Measurements from ENCODE around the gene SOX12. TPM values are rescaled to one million over a fixed set of nuclear protein-coding genes. Genes with fewer than 3 reads are reported as not detected.

The SOX12 gene
- total RNA-seq, 1 donor from 2014 or later: 10.6 TPM

GRCh38 chr20:298776-299391 is 26.5 kb upstream of the SOX12 start:
- intact Hi-C loops (cut with DNase I): no loop called here
- no peak for DNase-seq (ENCODE audit: low spot score)

GRCh38 chr20:300345-300990 is 24.9 kb upstream of the SOX12 start:
- intact Hi-C loops (cut with DNase I): no loop called here

DNA sequence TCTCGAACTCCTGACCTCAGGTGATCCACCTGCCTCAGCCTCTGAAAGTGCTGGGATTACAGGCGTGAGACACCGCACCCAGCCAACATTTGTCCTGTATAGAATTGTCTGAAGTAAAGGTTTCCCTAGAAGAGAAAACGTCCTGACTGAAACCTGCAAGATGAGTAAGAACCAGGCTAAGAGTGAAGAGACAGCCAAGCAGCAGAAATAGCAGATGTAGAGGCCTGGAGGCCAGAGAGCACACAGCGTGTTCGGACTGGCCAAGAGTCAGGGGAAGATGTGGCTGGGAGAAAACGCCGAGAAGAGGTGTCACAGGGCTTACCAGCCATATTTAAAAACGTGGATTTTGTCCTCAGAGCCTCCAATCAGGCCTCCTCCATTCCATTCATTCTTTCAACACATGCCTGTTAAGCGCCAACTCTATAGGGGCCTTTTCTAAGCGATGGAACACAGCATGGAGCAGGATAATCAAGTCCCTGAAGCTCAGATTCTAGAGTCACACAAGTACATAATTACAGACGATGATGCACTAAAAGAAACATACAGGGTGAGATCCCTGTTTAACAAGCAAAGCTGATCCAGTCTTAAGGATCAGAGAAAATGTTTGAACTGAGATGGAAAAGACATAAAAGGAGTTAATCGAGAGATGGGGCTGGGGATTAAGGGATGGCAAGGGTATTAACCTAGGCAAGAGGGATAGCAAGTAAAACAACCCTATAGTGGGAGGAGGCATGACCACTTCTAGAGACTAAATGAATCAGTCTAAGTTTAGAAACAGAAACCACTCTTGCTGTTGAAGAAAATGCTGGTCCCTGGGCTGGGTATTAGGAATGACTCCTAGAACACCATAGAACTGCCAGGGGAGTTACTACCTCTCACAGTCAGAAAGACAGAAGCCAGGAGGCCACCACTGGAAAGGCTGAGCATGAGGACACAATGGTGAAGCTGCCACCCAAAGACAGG is 23.2 kb upstream of the SOX12 start:
- DNase-seq (ENCODE audit: low spot score): no peak
- intact Hi-C loops (cut with DNase I): no loop called here

More at GRCh38 chr20:300345-300990, 24.9 kb upstream of the SOX12 start:
- DNase-seq (ENCODE audit: low spot score): no peak

- intact Hi-C loops (cut with DNase I): no loop called here
- no peak for DNase-seq (ENCODE audit: low spot score)
These were observed 19.6 kb upstream of the SOX12 start for GRCh38 chr20:305745-306144.

GRCh38 chr20:308427-309038 is 16.8 kb upstream of the SOX12 start:
- no peak for DNase-seq (ENCODE audit: low spot score)
- intact Hi-C loops (cut with DNase I): no loop called here

DNA sequence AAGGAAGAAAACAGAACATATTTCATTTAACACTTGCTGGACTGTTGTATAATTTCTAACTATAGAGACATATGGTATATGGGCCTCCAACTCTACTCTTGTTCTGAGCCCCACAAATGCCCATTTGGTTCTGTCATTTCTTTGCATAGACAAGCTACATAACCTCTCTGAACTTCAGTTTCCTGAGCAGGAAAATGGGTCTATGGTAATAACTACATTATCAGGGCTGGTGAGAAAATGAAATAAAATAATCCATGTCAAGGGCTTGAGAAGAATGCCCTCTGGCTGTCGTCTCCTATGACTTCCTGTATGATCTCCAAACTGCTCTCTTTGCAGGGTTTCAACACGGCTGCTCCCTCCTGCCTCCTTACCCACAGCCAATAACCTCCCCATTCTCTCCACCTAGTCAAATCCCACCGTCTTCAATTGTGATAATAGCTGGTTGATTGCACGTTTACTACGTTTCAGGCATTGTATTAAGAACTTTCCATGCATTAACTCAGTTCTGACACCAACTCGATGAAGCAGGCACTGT is 16.0 kb upstream of the SOX12 start:
- DNase-seq (ENCODE audit: low spot score): no peak
- intact Hi-C loops (cut with DNase I): no loop called here

- DNase-seq (ENCODE audit: low spot score): peak; percentile 98
- intact Hi-C loops (cut with DNase I): no loop called here
These were observed 15.3 kb upstream of the SOX12 start for GRCh38 chr20:309841-310644.

DNA sequence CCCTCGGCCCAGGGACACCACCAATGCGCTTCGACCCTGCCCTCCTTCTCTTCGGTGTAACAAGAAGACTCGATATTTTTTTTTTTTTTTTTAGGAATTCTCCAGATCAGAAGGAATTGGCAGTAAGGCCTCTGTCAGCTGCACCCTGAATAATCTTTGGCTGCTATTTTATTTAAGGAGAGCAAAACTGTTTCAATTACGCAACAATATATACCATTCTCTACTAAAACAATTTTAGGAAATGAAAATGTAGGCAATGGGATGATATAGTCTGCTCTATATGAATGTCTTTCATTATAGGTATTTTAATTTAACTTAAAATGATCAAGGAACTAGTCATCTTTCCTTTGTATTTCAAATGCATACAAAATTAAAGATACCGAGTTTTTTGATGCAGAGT is 14.7 kb upstream of the SOX12 start:
- no peak for DNase-seq (ENCODE audit: low spot score)
- intact Hi-C loops (cut with DNase I): no loop called here

GRCh38 chr20:311609-312008 is 13.7 kb upstream of the SOX12 start:
- intact Hi-C loops (cut with DNase I): no loop called here
- no peak for DNase-seq (ENCODE audit: low spot score)

GRCh38 chr20:312067-312466 is 13.3 kb upstream of the SOX12 start:
- intact Hi-C loops (cut with DNase I): no loop called here
- no peak for DNase-seq (ENCODE audit: low spot score)

DNA sequence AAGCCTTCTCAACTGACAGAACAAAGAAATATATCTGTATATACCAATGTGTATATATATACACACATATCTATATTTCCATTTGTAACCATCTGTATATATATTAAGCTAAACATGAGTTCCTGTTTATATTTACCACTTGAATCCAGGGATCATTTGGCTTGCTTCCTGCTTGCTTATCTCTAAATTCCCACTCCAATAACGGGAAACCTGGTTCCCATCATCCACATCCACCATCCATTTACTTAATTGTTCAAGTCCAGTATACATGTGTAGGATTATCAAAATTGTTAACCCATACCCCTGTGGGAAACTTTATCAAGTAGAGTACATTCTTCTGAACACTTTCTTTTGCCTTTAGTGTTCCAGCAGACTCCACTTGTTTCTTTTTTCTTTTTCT is 12.5 kb upstream of the SOX12 start:
- DNase-seq (ENCODE audit: low spot score): no peak
- intact Hi-C loops (cut with DNase I): no loop called here

DNA sequence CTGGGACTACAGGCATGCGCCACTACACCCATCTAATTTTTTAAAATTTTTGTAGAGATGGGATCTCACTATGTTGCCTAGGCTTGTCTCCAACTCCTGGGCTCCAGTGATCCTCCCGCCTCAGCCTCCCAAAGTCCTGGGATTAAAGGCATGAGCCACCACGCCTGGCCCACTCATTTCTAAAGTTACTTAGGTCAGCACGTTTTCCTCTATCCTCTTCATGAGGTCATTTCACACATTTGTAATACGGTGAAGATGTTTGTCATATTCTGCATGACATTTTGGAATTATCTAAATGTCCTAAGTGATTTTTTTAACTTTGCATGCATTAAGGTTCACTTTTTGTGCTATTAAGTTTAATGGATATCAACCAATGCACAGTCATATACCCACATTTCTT is 11.9 kb upstream of the SOX12 start:
- intact Hi-C loops (cut with DNase I): no loop called here
- DNase-seq (ENCODE audit: low spot score): no peak

GRCh38 chr20:313948-314347 is 11.4 kb upstream of the SOX12 start:
- DNase-seq (ENCODE audit: low spot score): no peak
- intact Hi-C loops (cut with DNase I): no loop called here

DNA sequence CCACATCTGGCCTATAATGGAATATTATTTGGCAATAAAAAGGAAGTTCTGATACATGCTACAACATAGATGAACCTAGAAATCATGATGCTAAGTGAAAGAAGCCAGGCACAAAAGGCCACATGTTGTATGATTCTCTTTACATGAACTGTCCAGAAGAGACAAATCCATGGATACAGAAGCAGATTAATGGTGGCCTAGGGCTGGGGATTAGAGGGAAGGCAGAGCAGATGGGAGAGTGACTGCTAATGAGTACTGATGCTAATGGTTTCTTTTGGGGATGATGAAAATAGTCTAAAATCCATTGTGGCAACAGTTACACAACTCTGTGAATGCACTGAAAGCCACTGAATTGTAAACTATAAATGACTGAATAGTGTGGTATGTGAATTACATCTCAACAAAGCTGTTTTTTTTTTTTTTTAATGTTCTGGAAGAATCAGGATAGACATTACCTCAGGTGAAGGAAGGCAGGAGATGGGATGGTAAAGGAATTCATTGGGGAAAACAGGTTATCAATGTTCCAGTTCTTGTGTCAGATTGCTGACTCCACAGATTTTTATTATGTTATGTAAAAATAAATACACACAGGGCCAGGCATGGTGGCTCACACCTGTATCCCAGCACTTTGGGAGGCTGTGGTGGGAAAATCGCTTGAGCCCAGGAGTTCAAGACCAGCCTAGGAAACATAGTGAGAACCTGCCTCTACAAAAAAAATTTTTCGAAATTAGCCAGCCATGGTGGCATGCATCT is 8.9 kb upstream of the SOX12 start:
- DNase-seq (ENCODE audit: low spot score): no peak
- intact Hi-C loops (cut with DNase I): no loop called here

DNA sequence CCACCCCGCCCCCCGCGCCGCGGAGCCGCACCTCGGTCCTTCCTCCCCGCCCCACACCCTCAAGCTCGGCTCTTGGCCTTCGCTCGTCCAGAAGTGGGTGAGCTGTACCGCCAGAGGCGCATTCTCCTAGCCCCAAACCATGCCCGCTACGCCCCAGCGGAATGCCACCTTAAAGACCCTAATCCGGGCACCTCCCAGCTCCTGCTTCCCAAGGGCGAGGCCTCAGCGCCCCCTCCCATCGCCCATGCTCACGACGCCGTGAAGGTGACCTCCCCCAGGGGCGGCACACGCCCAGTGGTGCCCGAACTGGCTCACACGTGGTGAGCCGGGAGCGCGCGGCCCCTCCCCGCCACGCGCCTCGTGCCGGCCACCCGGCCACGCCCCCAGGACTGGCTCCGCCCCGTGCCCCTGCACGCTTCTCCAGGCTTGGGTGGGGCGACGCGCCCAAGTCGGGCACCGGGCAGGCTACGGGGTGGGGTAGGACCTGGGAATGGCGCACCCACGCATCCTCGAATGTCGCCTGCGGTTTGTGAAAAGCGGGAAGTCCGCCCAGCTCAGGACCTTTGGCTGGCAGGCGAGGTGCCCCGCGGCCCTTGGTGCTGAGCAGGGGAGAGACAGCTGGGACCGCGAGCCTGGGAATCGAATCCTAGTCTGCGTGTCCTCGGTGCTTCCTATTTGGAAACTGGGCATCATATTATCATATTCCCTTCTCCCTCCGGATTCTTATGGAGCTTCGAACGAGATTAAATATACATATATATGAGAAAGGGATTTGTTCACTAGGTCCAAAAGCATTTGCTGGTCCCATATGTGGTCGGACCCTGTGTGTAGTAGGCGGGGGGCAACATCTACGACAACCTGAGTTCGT is 941 bp upstream of the SOX12 start:
- DNase-seq (ENCODE audit: low spot score): peak; percentile 95
- intact Hi-C loops (cut with DNase I): no loop called here

- intact Hi-C loops (cut with DNase I): loop anchor here (2.0 kb wide), 2 partner anchors 21 to 29 kb away; partner anchors contain the start of genes NRSN2 and ZCCHC3
- peak; percentile 84 for DNase-seq (ENCODE audit: low spot score)
These were observed 715 bp downstream of the SOX12 start for GRCh38 chr20:325889-326644.

Data from cardiac septum (tissue), 1 donor.